Panc1 (cell line): Measurements from ENCODE around the gene FABP7. TPM values are rescaled to one million over a fixed set of nuclear protein-coding genes. Genes with fewer than 3 reads are reported as not detected.

Experiments
- ATAC-seq: fragments of 200-7000 bp; cut with Tn5 transposase; 2 replicates; pipeline ENCODE4 v1.9.1; 2020; ENCODE audit warnings: mild to moderate bottlenecking, moderate library complexity
- BruUV-seq: library from RNA; stranded (reverse); fragments of 400-500 nt; replicated peaks from 2 replicates; lab custom pipeline; 2021; lab: Mats Ljungman, UMichigan
- CTCF ChIA-PET: fragments of 300-600 bp; sonication (Branson Sonifier 250); formaldehyde crosslinking; loops from one replicate; lab custom pipeline; 2022; ENCODE audit warnings: antibody characterized with exemption; lab: Charles Lee
- POLR2A ChIA-PET: fragments of 300-600 bp; sonication (Branson Sonifier 250); formaldehyde crosslinking; loops from one replicate; lab custom pipeline; 2022; ENCODE audit warnings: antibody characterized with exemption; lab: Charles Lee
- DNase-seq: peaks from one replicate; pipeline ENCODE4 v3.0.0-alpha.2; 2010; ENCODE audit warnings: low read depth, low spot score
- H3K27ac ChIP-seq: 2 replicates; pipeline ENCODE4 v1.5.1; 2011; ENCODE audit warnings: mild to moderate bottlenecking, low read length, inconsistent platforms
- H3K27me3 ChIP-seq: fragments of 200-500 bp; sonication (Bioruptor generic); 2 replicates; pipeline ENCODE4 v1.6.0; 2014; ENCODE audit warnings: low read length, inconsistent platforms; ENCODE audit not compliant: control insufficient read depth, insufficient read depth
- H3K36me3 ChIP-seq: fragments of 200-500 bp; sonication (Bioruptor generic); 2 replicates; pipeline ENCODE4 v1.5.1; 2014; ENCODE audit warnings: inconsistent platforms, mild to moderate bottlenecking, low read length, moderate library complexity; ENCODE audit not compliant: control insufficient read depth, insufficient read depth
- H3K4me1 ChIP-seq: 2 replicates; pipeline ENCODE4 v1.5.1; 2011; ENCODE audit warnings: inconsistent platforms, mild to moderate bottlenecking, low read length, moderate library complexity; ENCODE audit not compliant: control insufficient read depth, insufficient read depth
- H3K4me3 ChIP-seq, 2 experiments: 2 replicates each; pipeline ENCODE4 v1.5.1; 2011 to 2012; ENCODE audit warnings: low read depth in 2 of 2, low read length in 2 of 2, mild to moderate bottlenecking in 2 of 2, inconsistent platforms in 1 of 2, moderate library complexity in 1 of 2
- H3K9me3 ChIP-seq: fragments of 200-500 bp; sonication (Bioruptor generic); 2 replicates; pipeline ENCODE4 v1.5.1; 2014; ENCODE audit warnings: low read depth, mild to moderate bottlenecking, inconsistent platforms, low read length, moderate library complexity; ENCODE audit not compliant: control insufficient read depth, insufficient read depth
- CTCF ChIP-seq: fragments of 450-650 bp; IDR thresholded peaks from 2 replicates; pipeline ENCODE4 v1.5.1; 2017; ENCODE audit warnings: mild to moderate bottlenecking
- POLR2AphosphoS5 ChIP-seq: IDR thresholded peaks from 2 replicates; pipeline ENCODE4 v1.6.1; 2012; ENCODE audit warnings: mild to moderate bottlenecking, low read depth, low read length, moderate library complexity
- REST ChIP-seq, 2 experiments: IDR thresholded peaks; 2 replicates each; pipeline ENCODE4 v1.6.1; 2011 to 2012; ENCODE audit warnings: low read depth in 2 of 2, control low read depth in 1 of 2, low read length in 1 of 2, mild to moderate bottlenecking in 1 of 2, moderate library complexity in 1 of 2; ENCODE audit not compliant: insufficient read depth in 1 of 2
- SIN3A ChIP-seq: IDR thresholded peaks from 2 replicates; pipeline ENCODE4 v1.6.1; 2012; ENCODE audit warnings: low read depth, mild to moderate bottlenecking, low read length, moderate library complexity, borderline replicate concordance; ENCODE audit not compliant: insufficient read depth
- TCF7L2 ChIP-seq: IDR thresholded peaks from 2 replicates; pipeline ENCODE4 v1.6.1; 2011; ENCODE audit warnings: mild to moderate bottlenecking, low read depth, low read length, inconsistent platforms
- in situ Hi-C: cut with HindIII; loops from 2 replicates; pipeline ENCODE4 v1.10.0; 2016; ENCODE audit warnings: low sequenced_read_pairs, low pct_unique_long_range_greater_than_20kb
- intact Hi-C: fragments of 100-400 bp; cut with micrococcal nuclease; formaldehyde crosslinking; loops from one replicate; pipeline ENCODE4 v1.10.0; 2022; ENCODE audit not compliant: unreplicated experiment
- total RNA-seq: library from RNA; stranded (reverse); gene quantifications from one replicate; pipeline ENCODE4 v1.2.1, GENCODE V29; 2021; ENCODE audit not compliant: unreplicated experiment

FABP7 gene
- total RNA-seq, 1 experiment from 2014 or later = not detected

GRCh38 chr6:122810189-122810588, 30.7 kb downstream of the FABP7 start:
- ATAC-seq = no peak
- intact Hi-C loops = no loop called here
- ChIA-PET CTCF (no interaction called here), POLR2A (no interaction called here)
- BruUV-seq = no TSS peak
- Histone ChIP-seq H3K36me3 (no peaks in the 10 kb centered on the region), H3K4me1 (no peaks in the 10 kb centered on the region), H3K27me3 (no peaks in the 10 kb centered on the region), H3K4me3 (no peak overlapping the region), H3K27ac (no peak overlapping the region), H3K9me3 (no peaks in the 10 kb centered on the region)
- TF ChIP-seq REST (IDR thresholded peaks at IDR 0.05; ENCODE audit: insufficient read depth in 1 of 2, low read depth in 2 of 2, low read length in 1 of 2) (no peak), SIN3A (no peak), POLR2AphosphoS5 (no peak), CTCF (no peak; the same call in 1 of the 2 replicates), TCF7L2 (no peak)
- in situ Hi-C loops = no loop called here
- no peak for DNase-seq

GRCh38 chr6:122817358-122817757, 37.8 kb downstream of the FABP7 start:
- ChIA-PET POLR2A (no interaction called here), CTCF (interaction anchor here (0.6 kb wide), 1 partner anchor 43 kb away, joined by 3 read pairs; no protein-coding TSS in a partner anchor)
- intact Hi-C loops = no loop called here
- Histone ChIP-seq H3K27ac (no peak overlapping the region), H3K36me3 (no peaks in the 10 kb centered on the region), H3K9me3 (no peaks in the 10 kb centered on the region), H3K4me3 (no peak overlapping the region), H3K4me1 (no peaks in the 10 kb centered on the region), H3K27me3 (no peaks in the 10 kb centered on the region)
- TF ChIP-seq REST (IDR thresholded peaks at IDR 0.05; ENCODE audit: insufficient read depth in 1 of 2, low read depth in 2 of 2, low read length in 1 of 2) (no peak), CTCF (no peak), SIN3A (no peak), TCF7L2 (no peak), POLR2AphosphoS5 (no peak)
- in situ Hi-C loops = no loop called here
- BruUV-seq = no TSS peak
- DNase-seq (no peak), ATAC-seq (no peak)
